Upper lobe of left lung (tissue), 6 donors: ENCODE results near the gene RBBP9. TPM values are rescaled to one million over a fixed set of nuclear protein-coding genes. Genes with fewer than 3 reads are reported as not detected.

Experiments
- ATAC-seq, 2 donors: fragments of 200-7000 bp; cut with Tn5 transposase; one replicate each; pipeline ENCODE4 v1.9.1; 2022; ENCODE audit warnings: mild to moderate bottlenecking in 2 of 2, moderate library complexity in 2 of 2; ENCODE audit not compliant: low FRiP score in 2 of 2
- DNase-seq, 2 donors: peaks; one replicate each; pipeline ENCODE4 v3.0.0-alpha.2; 2019 to 2020
- H3K27ac ChIP-seq, 4 donors: fragments of 200-600 bp; sonication (generic); one replicate each; pipeline ENCODE4 v1.5.1; 2016 to 2019
- H3K27me3 ChIP-seq, 4 donors: fragments of 200-600 bp; sonication (generic); one replicate each; pipeline ENCODE4 v1.5.1; 2017 to 2019
- H3K36me3 ChIP-seq, 4 donors: fragments of 200-600 bp; sonication (generic); one replicate each; pipeline ENCODE4 v1.5.1; 2016 to 2019
- H3K4me1 ChIP-seq, 4 donors: fragments of 200-600 bp; sonication (generic); one replicate each; pipeline ENCODE4 v1.5.1; 2018 to 2019
- H3K4me3 ChIP-seq, 4 donors: fragments of 200-600 bp; sonication (generic); one replicate each; pipeline ENCODE4 v1.5.1; 2017 to 2019; ENCODE audit warnings: mild to moderate bottlenecking in 2 of 4, moderate library complexity in 1 of 4
- H3K9me3 ChIP-seq, 4 donors: fragments of 200-600 bp; sonication (generic); one replicate each; pipeline ENCODE4 v1.5.1; 2018 to 2019
- EP300 ChIP-seq, 4 donors: sonication (generic); formaldehyde crosslinking; IDR thresholded peaks; one replicate each; pipeline ENCODE4 v1.5.1; 2017; ENCODE audit warnings: antibody characterized with exemption in 4 of 4, control low read depth in 2 of 4
- POLR2A ChIP-seq, 4 donors: fragments of 450-650 bp; IDR thresholded peaks; one replicate each; pipeline ENCODE4 v1.5.1; 2016 to 2017; ENCODE audit warnings: antibody characterized with exemption in 4 of 4, mild to moderate bottlenecking in 2 of 4
- POLR2AphosphoS5 ChIP-seq, 2 donors: sonication (generic); formaldehyde crosslinking; IDR thresholded peaks; one replicate each; pipeline ENCODE4 v1.5.1; 2017; ENCODE audit warnings: antibody characterized with exemption in 2 of 2
- WGBS, 2 donors: methylation state at CpG; one replicate each; pipeline ENCODE4 v1.1.5; 2017 to 2018; 5-methylcytosine and 5-hydroxymethylcytosine counted together
- total RNA-seq, 6 donors: library from RNA; depleted of rRNA in 4 of 6; stranded (reverse); fragments of >200 nt in 4 of 6; gene quantifications; one replicate each; pipeline versions ENCODE4 v1.1.0 to v1.2.1, GENCODE V29; 2016 to 2021
- TF ChIP-seq, protein P1 (sequence below), 6 experiments: fragments of 450-650 bp in 4 of 6; fragments of 200-600 bp in 2 of 6; sonication (generic) in 2 of 6; IDR thresholded peaks; one replicate each; pipeline ENCODE4 v1.5.1; 2016 to 2019; ENCODE audit warnings: antibody characterized with exemption in 6 of 6
- donor health status: DM: no; HTN: no; CAD: no; lungs with moderate emphysema.
- donor health status: DM: no; HTN: yes; CAD: no; lungs with severe emphysema.

RBBP9 gene
- total RNA-seq, 6 donors from 2014 or later, result 6.9 to 32.0 (median 15.0) TPM

DNA sequence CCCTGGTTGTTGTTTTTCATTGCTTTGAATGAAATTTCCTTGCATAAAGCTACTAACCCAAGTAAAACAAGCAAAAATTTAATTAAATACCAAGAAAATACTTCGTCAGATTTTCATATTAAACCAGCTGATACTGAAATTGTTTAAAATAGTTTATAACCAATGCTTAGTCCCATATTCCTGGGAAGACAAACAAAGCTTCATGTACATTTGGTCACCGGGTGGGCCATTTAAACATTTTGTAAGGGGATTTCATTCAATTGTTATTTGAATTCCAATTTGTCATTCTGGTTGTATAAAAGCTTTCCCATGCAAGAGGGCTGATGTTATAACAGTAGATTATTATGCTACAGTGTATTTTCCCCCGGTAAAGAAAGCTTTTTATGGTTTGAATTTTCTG, 578 bp upstream of the RBBP9 start:
- H3K36me3 ChIP-seq, result peaks cover 0 to 1% (median 0%) of the 10 kb centered on the region in 4 donors
- 94 to 97% methylated on average over 3 of the region's 3 CpGs for WGBS, 2 donors
- H3K4me1 ChIP-seq, result peaks cover 9 to 20% (median 12%) of the 10 kb centered on the region in 4 donors
- DNase-seq (no peak), ATAC-seq (no peak)
- no peak for TF ChIP-seq POLR2A (IDR thresholded peaks at IDR 0.05)
- TF ChIP-seq, protein P1, sequence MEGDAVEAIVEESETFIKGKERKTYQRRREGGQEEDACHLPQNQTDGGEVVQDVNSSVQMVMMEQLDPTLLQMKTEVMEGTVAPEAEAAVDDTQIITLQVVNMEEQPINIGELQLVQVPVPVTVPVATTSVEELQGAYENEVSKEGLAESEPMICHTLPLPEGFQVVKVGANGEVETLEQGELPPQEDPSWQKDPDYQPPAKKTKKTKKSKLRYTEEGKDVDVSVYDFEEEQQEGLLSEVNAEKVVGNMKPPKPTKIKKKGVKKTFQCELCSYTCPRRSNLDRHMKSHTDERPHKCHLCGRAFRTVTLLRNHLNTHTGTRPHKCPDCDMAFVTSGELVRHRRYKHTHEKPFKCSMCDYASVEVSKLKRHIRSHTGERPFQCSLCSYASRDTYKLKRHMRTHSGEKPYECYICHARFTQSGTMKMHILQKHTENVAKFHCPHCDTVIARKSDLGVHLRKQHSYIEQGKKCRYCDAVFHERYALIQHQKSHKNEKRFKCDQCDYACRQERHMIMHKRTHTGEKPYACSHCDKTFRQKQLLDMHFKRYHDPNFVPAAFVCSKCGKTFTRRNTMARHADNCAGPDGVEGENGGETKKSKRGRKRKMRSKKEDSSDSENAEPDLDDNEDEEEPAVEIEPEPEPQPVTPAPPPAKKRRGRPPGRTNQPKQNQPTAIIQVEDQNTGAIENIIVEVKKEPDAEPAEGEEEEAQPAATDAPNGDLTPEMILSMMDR (IDR thresholded peaks at IDR 0.05), result no peak
- no peak overlapping the region for H3K4me3 ChIP-seq
- no peaks in the 10 kb centered on the region for H3K27me3 ChIP-seq
- no peaks in the 10 kb centered on the region for H3K9me3 ChIP-seq
- peak overlapping the region in 2 of 4 donors; percentile 78 to 80 for H3K27ac ChIP-seq

DNA sequence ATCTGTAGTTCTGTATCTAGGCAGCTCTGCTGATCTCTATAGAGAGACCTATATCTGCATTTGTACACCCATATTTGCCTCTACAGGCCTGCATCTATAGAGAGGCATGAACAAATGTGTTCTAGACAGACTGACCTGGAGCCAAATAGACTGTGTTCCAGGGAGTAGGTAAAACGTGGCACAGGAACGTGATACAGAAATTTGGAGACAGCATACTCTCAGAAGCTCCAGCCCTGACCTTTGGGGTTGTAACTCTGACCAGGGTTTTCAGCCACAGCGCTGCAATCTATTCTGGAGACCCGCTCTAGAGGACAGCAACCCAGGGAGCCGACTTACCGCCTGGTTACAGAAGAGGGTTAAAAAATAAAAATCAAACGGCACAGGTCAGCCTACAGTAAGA, 983 bp downstream of the RBBP9 start:
- H3K36me3 ChIP-seq, result peaks cover 0 to 15% (median 3%) of the 10 kb centered on the region in 4 donors
- H3K9me3 ChIP-seq, result no peaks in the 10 kb centered on the region
- no peak overlapping the region for H3K27ac ChIP-seq
- peak in 1 of 2 donors; percentile 23 for DNase-seq
- H3K4me3 ChIP-seq, result peak overlapping the region in 3 of 4 donors; percentile 71 to 89 (median 82)
- WGBS, 2 donors, result 20 to 36% methylated on average over 7 of the region's 7 CpGs
- peaks cover 9 to 20% (median 12%) of the 10 kb centered on the region in 4 donors for H3K4me1 ChIP-seq
- no peak for TF ChIP-seq EP300 (IDR thresholded peaks at IDR 0.05)
- no peak for TF ChIP-seq POLR2AphosphoS5 (IDR thresholded peaks at IDR 0.05)
- TF ChIP-seq, protein P1 (IDR thresholded peaks at IDR 0.05), result no peak
- no peak for TF ChIP-seq POLR2A (IDR thresholded peaks at IDR 0.05)
- ATAC-seq, result peak in 1 of 2 donors; percentile 52
- H3K27me3 ChIP-seq, result no peaks in the 10 kb centered on the region

DNA sequence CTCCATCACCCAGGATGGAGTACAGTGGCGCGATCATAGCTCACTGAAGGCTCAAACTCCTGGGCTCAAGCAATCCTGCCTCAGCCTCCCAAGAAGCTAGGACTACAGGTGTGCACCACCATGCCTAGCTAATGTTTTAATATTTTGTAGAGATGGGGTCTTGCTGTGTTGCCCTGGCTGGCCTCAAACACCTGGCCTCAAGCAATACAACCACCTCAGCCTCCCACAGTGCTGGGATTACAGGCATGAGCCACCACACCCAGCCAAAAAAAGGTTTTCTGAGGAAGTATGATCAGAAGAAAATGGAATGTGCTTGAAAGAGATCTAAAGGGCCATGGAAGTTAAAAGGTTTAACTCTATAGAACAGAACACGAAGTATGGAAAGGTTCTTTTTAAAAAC, 8.7 kb downstream of the RBBP9 start:
- Histone ChIP-seq H3K4me3 (no peak overlapping the region), H3K36me3 (peaks cover 7 to 75% (median 39%) of the 10 kb centered on the region in 4 donors), H3K9me3 (no peaks in the 10 kb centered on the region), H3K27ac (no peak overlapping the region), H3K4me1 (no peaks in the 10 kb centered on the region), H3K27me3 (no peaks in the 10 kb centered on the region)
- ATAC-seq, result no peak
- WGBS, 2 donors, result 90 to 96% methylated on average over 3 of the region's 3 CpGs
- DNase-seq, result no peak
- TF ChIP-seq POLR2A (IDR thresholded peaks at IDR 0.05) (no peak), POLR2AphosphoS5 (IDR thresholded peaks at IDR 0.05) (no peak), EP300 (IDR thresholded peaks at IDR 0.05) (no peak)
- TF ChIP-seq, protein P1 (IDR thresholded peaks at IDR 0.05), result no peak

DNA sequence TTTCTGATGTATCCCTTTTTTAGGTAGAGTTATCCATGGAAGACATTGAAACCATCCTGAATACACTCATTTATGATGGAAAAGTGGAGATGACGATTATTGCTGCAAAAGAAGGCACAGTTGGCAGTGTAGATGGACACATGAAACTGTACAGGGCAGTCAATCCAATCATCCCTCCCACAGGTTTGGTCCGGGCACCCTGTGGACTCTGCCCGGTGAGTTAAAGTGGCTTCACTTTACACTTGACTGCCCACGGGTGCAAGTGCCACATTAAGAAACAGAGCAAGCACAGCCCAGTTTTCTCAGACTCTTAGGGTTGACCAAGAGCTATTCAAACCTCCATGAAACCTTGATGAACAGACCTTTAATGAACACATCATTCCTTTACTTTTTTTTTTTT, 15.4 kb downstream of the RBBP9 start:
- Histone ChIP-seq H3K4me1 (no peaks in the 10 kb centered on the region), H3K27ac (no peak overlapping the region), H3K4me3 (no peak overlapping the region), H3K27me3 (no peaks in the 10 kb centered on the region), H3K36me3 (peaks cover 2 to 89% (median 42%) of the 10 kb centered on the region in 4 donors), H3K9me3 (no peaks in the 10 kb centered on the region)
- DNase-seq (no peak), ATAC-seq (no peak)
- TF ChIP-seq POLR2AphosphoS5 (IDR thresholded peaks at IDR 0.05), result no peak
- TF ChIP-seq, protein P1 (IDR thresholded peaks at IDR 0.05), result no peak
- TF ChIP-seq EP300 (IDR thresholded peaks at IDR 0.05), result no peak
- no peak for TF ChIP-seq POLR2A (IDR thresholded peaks at IDR 0.05)
- 88 to 96% methylated on average over 4 of the region's 4 CpGs for WGBS, 2 donors

DNA sequence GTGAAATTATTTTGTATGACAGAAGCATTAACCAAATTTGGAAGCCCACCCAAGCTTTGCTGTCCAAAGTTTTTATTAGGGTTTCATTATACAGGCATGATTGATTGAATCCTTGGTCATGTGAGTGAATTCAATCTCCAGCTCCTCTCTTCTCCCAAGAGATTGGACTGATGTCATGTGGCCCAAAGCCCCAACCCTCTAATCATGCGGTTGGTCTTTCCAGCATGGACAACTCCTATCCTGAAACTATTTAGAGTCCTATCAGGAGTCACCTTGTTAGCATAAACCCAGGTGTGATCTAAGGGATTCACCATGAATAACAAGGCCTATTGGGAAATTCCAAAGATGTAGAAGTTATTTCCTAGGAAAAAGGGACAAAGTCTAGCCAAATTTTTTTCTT, 19.2 kb downstream of the RBBP9 start:
- peaks cover 2 to 96% (median 61%) of the 10 kb centered on the region in 4 donors for H3K36me3 ChIP-seq
- ATAC-seq, result no peak
- 83 to 85% methylated on average over 1 of the region's 1 CpG for WGBS, 2 donors

More for the DNA sequence above, 19.2 kb downstream of the RBBP9 start:
- DNase-seq, result no peak
- no peaks in the 10 kb centered on the region for H3K27me3 ChIP-seq
- no peak overlapping the region for H3K4me3 ChIP-seq
- H3K9me3 ChIP-seq, result no peaks in the 10 kb centered on the region
- TF ChIP-seq EP300 (IDR thresholded peaks at IDR 0.05) (no peak), POLR2AphosphoS5 (IDR thresholded peaks at IDR 0.05) (no peak), POLR2A (IDR thresholded peaks at IDR 0.05) (no peak)
- TF ChIP-seq, protein P1 (IDR thresholded peaks at IDR 0.05), result no peak
- no peaks in the 10 kb centered on the region for H3K4me1 ChIP-seq
- no peak overlapping the region for H3K27ac ChIP-seq
